HG03039 (cell line): ENCODE data around the gene KRT72.
"Not testable (repeated sequence)": the region's sequence is repeated elsewhere in the genome, so short reads cannot be mapped to it uniquely, and the experiment has no call there.

Experiments used
- ATAC-seq: cut with Tn5 transposase; IDR thresholded peaks from one replicate; pipeline ENCODE4 v1.9.1; 2021; ENCODE audit warnings: mild to moderate bottlenecking, moderate library complexity; ENCODE audit not compliant: unreplicated experiment

Gene KRT72

DNA sequence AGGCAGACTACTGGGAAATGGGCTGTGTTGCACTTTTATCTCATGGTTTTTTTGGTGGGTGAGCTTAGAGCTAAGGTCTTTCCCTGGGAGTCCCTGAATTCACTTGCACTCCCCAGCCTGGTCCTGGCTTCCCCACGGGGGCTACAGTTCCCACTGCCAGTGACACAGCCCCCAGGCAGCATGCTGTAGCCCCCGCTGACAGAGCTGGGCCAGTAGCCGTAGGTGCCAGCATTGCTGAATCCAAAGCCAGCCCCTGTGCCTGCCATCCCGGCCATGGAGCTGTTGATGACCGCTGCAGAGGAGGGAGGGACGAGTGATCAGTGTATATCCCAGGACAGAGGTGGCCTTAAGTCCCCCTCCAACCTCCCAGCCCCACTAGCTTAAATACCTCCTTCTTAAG, 6.9 kb upstream of the KRT72 start:
- no peak for ATAC-seq

DNA sequence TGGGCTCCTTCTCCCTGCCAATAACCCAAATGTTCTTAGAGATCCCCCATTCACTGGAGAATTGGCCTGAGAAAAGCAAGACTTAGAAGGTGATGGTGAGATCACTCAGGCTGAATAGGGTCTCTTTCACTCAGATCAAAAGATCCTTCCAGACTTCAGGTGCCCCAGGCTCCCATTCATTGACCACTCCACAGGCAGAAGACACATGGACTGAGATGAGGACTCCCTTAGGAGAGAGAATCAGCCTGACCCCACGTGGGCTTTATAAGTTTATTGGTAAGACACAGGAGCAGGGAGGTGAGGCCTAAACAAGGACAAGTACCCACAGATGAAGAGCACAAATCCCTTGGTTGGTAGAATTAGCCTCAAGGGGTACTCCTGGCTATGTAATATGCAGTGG, 6.1 kb upstream of the KRT72 start:
- no peak for ATAC-seq

DNA sequence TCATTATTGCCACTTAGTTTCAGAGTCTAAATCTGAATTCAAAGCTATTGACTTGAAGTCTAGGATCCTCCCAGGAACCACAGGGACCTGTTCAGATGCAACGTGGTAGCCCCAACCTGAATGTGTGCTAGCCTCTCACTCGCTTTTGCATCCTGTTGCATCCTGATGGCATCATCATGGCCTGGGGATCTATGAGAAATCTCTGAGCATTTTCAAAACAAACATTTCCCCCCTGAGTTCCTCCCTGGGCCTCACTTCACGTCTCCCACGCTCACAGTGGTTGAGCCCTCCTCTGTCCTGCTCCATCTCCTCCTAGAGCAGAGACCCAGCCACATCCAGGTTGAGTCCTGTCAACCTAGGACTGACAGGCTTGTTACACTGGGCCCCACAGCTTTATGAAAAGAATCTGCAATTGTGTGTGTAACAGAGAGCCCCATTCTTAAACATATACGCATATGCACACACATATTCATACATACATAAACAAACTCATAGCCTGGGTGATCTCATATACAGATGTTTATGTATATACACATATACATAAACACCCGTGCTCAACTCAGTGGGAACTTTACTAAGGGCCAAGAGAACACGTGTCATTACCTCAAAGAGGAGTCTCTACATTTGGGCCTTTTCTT, 5.4 kb upstream of the KRT72 start:
- no peak for ATAC-seq

DNA sequence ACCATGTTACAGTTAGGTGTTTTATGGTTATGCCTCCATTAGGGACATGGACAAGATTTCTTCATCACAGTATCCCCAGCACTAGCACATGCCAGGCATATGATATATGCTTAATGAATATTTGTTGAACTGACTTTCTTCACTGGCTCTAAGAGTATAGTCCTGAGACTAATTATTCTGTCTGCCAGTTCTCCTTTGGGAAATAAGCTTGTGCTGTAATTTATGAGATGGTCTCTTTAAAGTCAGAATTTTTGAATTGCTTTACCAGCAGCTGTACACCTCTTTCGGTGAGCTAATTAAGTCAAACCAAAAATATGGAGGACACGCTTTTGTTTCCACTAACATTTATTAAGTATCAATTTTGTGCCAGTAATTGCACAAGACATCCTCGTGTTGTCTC, 4.8 kb upstream of the KRT72 start:
- ATAC-seq: no peak

DNA sequence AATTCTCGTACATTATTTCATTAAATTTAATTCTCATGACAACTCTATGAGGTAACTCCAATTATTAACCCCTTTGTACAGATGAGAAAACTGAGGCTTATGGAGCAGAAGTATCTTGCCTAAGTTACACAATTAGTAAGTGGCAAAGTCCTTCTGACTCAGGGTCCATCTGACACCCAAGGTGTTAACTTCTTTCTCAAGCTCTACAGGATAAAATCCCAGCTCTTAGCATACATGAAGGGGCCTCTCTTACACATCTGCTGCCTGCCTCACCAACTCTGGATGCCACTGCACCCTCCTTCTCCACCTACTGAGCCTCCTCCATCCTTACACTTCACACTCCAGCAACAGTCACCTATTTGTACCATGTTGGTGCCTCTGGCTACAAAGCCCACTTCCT, 4.3 kb upstream of the KRT72 start:
- ATAC-seq: no peak

DNA sequence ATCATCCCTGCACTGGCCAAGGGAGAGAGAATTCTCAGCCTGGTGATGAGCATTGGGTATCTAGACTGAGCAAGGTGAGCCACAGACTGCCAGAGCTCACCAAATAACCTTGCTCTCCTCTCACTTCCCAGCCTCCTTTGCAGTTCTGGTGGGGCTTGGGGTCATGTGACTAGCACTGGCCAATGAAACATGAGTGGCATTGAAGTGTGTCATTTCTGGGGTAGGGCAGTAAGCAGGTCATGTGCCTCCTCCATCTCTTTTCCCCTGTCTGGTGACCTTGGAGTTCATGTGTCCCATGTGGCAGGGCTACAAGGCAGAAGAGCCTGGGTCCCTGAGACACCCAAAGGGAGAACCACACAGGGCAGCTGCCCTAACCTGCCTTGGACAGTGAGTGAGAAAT, 3.6 kb upstream of the KRT72 start:
- no peak for ATAC-seq

DNA sequence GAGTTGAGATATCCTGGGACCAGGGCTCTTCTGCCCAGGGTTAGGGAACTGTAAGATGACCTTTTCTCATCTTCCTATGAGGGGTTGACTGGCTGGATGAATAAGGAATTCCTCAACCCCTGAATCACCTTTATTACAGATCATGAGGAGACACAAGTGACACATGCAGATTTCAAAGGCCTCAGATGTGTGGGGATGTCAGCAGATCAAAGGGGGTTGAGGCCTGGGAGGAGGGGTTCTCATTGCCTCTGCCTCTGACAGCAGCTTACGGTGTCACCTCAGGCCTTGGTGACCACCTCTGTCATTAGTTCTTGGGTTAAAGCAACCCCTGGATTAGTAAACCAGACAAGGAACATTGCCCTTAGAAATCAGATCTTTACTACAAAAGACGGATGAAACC, 2.1 kb upstream of the KRT72 start:
- ATAC-seq: no peak

DNA sequence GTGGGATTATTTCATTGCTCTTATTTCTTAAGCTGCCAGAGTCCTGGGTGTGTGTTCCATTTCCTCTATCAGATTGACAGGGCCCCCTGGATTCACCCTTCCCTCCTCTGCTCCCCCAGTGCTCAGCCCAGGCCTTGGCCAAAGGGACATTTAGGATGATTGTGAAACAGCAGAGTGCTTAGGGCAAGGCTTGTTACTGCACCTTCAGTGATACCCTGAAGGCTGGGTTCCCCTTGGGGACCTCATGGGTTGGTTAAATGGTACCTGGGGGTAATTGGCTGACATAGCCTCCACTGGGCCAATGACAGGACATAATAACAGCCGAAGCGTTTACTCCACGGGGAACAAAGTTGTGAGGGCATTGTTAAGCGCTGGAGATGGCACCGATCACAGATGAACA, 1.3 kb upstream of the KRT72 start:
- no peak for ATAC-seq

DNA sequence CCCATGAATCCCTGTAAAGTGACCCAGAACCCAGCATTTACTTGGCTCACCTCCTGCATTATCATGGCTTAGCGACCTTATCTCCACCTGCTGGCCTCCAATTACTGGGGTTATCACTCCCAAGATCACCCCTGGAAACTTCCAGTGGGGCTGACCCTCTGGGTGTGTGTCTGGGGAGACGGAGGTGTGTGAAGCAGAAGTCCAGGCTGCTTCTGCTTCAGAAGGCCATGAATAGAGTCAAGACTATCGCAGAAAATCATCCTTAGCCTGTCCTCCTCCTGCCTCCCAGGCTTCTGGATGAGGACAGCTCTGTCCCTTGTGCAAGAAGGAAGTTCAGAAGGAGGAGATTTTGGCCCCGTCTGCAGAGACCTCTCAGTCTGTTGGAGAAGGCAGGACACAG, 408 bp upstream of the KRT72 start:
- ATAC-seq: no peak

DNA sequence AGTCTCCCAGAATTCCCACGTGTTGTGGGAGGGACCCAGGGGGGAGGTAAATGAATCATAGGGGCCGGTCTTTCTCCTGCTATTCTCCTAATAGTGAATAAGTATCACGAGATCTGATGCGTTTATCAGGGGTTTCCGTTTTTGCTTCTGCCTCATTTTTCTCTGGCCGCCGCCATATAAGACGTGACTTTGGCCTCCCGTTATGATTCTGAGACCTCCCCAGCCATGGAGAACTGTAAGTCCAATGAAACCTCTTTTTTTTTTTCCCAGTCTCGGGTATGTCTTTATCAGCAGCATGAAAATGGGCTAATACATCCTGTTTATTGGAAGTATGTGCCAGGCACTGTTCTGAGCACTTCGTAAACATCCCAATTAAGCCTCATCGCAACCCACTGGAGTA, 788 bp downstream of the KRT72 start:
- no peak for ATAC-seq

DNA sequence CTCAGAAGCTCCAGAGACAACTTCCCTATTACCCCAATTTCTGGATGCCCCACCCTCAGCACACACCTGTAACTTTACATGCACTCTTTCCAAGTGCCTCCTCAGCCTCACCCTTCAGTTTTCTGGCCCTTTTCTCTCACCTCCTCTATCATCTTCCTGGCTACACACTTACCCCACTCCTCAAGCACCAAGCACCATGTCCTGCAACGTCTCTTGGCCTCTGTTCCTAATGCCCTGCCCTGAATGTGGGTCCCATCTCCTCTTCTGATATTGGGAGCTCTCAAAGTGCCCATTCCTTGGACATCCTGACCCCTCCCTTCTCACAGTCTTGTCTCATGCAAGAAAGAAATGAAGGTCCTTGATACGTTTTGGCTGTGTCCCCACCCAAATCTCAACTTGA, 1.2 kb downstream of the KRT72 start:
- no peak for ATAC-seq

DNA sequence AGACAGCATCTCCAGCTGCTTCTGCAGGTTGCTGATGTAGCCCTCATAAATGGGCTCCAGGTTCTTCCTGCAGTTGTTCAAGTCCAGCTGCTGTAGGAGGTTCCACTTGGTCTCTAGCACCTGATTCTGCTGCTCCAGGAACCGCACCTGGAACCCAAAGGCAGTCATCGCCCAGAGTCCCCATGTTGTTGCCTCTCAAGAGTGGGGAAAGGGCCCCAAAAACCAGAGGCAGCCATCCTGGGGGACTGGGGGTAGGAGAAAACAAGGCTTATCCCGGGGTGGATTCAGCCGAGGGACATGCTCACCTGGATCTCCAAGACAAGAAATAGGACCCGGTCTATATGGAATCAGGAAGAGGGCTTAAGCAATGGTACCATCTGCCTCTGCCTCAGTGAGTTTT, 2.3 kb downstream of the KRT72 start:
- ATAC-seq: no peak

DNA sequence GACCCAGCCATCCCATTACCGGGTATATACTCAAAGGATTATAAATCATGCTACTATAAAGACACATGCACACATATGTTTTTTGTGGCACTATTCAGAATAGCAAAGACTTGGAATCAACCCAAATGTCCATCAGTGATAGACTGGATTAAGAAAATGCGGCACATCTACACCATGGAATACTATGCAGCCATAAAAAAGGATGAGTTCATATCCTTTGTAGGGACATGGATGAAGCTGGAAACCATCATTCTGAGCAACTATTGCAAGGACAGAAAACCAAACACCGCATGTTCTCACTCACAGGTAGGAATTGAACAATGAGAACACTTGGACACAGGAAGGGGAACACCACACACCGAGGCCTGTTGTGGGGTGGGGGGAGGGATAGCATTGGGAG, 7.0 kb downstream of the KRT72 start:
- not testable (repeated sequence) for ATAC-seq

DNA sequence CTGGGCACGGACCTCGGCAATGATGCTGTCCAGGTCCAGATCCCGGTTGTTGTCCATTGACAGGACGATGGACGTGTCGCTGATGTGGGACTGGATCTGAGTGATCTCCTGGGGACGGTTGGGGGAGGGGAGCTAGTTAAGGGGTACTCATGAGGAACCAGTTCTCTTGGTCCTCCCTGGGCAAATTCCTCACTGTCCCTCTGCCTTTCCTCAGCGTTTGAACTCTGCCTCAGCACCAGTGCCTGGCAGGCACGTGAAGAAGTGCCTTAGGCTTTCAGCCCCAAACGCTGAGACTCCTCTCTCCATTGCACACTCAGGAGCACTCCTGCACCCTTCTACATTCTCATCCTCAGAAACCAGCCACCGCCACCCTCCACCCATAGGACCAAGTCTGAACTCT, 9.7 kb downstream of the KRT72 start:
- ATAC-seq: no peak

DNA sequence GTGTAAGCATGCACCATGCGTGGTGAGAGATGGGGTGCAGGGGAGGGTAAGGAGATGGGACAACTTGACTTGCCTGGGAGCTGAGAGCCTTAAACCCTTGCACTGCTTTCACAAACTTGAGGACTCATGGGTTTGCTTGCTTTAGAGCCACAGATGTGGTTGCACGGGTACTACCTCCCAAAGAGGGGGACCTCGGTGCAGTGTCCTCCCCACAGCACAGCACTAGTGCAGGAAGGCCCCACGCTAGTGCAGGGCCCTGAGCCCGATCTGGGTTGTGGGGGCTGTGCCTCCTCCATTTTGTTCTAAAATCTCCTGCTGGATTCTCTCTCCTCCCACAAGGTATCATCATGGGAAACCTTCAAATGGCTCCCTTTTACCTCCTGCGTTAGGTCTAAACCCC, 11.2 kb downstream of the KRT72 start:
- no peak for ATAC-seq

DNA sequence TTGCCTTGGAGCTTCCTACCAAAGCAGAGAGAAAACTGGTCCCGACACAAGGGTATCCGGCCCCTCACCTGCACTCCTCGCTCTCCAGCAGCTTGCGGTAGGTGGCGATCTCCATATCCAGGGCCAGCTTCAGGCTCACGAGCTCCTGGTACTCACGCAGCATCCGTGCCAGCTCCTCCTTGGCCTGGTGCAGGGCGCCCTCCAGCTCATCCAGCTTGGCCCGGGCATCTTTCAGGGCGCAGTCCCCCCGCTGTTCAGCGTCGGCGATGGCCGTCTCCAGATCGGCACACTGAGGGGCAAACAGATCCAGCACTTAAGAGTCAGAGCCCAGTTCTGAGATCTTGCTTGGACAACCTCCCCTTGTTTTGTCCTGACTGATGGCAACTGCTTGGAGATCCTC, 13.7 kb downstream of the KRT72 start:
- ATAC-seq: no peak

DNA sequence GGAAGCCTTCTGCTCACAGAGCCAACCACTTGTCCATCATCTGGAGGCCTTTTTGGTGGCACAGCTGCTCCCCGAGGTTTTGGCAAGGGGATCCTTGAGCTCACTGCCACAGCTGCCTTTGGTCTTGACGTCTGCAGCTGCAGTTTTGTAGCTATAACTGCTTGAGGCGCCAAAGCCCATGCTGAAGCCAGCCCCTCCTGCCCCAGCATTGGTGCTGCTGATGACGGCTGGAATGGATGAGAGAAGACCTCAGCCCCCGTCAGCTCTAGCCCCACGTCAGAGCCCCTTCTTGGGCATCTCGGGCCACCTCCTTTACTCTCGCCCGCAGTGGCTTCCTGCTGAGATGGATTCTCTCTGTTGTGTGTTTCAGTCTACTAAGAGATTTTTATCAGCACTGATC, 15.3 kb downstream of the KRT72 start:
- ATAC-seq: no peak

DNA sequence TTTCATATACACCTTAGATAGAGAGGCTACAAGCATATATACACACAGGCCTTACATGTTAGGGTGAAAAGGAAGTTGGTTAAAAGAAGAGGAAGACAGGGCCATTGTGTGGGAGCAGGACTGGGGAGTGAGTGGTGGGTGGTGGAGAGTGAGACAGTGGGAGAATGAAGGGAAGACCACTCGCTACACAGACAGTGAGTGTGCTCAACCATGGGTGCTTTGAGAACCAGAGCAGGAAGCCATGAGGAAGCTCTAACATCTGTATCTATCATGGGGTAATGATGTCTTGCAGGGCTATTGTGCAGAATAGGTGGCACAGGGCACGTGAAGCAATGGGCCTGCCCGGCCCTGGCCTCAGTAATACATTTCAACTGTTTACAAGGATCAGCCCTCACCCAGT, 16.2 kb downstream of the KRT72 start:
- ATAC-seq: no peak

DNA sequence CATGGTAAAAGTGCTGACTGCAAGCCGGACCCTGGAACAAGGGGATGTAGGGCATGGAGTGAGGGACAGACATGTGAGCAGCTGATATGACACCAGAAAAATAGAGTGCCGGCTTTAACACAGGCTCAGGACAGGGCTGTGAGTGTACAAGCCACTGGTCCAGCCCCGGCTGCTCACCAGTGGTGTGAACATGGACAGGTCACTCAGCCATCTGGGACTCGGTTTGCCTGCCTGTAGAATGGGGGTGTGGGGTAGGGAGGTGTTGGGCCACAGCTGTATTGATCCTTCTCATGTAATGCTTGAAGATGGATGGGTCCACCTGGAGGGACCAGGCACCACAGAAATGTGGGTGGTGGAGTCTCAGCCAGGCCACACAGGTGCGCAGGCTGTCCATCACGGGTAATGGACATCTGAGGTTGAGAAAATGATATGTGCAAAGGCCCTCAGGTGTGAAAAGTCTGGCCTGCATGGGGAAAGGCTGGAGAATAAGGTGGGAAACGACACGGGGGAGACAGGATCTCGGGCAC, 17.0 kb downstream of the KRT72 start:
- ATAC-seq: no peak

DNA sequence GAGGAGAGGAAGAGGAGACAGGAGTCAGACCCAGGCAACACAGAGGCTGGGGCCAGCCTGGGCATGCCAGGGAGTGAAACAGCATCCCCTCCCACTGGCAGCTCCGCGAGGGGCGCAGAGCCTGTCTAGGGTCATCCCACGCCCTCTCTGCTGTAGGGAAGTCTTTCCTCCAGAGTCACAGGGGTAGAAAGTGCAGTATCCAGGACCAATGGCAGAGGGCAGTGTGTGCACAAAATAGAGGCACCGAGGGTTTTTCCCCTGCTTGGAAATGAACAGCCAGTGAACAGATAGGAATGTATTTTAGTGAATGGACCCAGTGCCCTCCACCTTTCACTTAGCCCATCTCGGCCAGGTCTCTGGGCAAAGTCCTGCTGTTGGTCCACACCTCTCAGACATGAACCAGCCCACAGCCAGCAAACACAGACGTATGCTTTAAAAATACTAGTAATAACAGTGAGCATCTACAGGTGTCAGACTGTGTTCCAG, 18.2 kb downstream of the KRT72 start:
- ATAC-seq: no peak

DNA sequence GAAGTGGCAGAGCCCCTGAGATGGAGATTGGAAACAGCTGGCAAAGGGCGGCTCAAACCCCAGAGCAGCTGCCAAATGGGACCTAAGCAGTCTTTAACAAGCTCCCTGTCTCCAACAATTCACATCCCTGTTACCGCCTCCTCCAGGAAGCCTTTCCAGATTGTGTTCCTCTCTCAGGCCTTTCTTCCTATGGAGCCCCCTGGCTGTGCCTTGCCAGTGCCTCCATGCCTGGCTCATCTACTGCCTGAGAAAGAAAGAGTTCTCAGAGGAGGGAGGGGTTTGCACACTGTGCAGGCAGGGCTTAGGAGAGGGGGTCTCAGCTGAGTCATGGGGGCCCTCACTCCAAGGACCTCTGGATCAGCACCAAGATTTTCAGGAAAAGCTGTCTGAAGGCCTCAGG, 18.8 kb downstream of the KRT72 start:
- no peak for ATAC-seq

DNA sequence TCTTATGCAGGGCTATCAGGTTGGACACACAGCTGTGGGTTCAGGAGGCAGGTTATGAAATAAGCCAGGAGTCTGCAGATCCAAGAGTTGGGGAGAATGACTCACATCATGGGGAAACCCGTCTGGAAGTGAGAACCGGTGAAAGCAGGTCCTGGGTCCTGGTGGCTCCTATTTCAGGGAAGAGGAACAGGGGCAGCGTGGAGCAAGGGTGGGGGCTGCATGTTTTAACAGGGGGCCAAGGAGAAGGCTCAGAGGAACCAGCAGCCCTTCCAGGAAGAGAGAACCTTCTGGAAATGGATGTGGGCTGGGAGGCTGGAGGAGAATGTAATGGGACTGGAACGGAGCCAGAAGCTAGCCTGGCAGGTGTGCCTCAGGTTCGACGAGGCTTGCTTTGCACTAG, 19.8 kb downstream of the KRT72 start:
- no peak for ATAC-seq

DNA sequence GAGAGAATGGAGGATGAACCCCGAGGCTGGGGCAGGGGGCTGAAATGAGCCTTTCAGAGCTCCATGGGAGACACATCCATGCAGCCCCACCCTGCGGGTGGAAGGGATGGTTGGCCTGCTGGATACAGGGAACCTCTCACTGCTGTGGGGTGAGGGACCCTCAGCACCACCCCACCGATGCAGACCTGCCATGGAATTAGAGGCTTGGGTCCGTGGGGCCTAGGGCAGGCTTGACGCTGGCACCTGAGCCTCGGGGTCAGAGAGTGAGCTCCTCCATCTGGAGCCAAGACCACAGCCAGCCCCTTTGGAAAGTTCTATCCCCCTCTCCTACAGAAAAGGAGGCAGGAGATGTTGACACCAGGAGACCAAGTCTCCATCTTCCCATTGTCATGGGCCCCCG, 20.2 kb downstream of the KRT72 start:
- ATAC-seq: no peak
